CD4-positive, alpha-beta T cell treated with Interleukin-10 for 1 hour (primary cell): ENCODE results near the gene PBX4.
A peak's percentile ranks its signal among the peaks of the same experiment; 100 is the strongest.

ENCODE experiments used
- DNase-seq: peaks from one replicate; pipeline ENCODE4 v3.0.0-alpha.2; 2020

Gene PBX4

DNA sequence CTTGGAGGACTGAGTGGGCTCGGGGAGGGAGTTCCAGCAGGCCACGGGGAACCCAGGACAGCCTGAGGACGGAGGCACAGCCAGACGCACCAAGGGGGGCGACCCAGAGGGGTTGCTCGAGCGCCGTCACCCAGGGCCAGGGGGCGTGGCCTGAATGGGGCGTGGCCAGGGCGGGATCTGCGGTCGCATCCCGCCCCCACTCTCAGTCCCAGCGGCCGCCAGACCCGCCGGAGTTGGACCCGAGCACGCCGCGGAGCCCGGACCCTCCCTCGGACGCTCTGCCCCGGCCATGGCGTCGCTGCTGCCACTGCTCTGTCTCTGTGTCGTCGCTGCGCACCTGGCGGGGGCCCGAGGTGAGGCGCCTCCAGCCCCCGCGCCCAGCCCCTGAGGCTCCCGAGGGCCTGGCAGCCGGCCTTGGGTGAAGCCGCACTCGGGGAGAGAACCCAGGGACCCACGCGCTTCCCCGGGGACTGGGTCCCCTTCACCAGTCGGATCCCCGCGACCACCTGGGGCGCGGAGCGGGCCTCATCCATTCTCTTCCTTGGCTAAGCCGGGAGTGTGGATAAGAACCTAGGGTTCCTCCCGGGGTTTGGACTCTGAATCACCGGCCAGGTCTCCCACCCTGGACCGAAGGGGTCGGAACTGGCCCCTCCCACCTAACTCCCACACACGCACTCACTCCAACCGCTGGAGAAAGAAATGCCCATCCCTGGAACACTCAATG lies 80.3 kb downstream of the PBX4 start, which contains the start of gene CILP2:
Gene CILP2 (plus strand): TSS at position 205 of the 724 bp plus-strand sequence. CDS start 85 bp downstream, at position 290.
- DNase-seq: peak; percentile 46

DNA sequence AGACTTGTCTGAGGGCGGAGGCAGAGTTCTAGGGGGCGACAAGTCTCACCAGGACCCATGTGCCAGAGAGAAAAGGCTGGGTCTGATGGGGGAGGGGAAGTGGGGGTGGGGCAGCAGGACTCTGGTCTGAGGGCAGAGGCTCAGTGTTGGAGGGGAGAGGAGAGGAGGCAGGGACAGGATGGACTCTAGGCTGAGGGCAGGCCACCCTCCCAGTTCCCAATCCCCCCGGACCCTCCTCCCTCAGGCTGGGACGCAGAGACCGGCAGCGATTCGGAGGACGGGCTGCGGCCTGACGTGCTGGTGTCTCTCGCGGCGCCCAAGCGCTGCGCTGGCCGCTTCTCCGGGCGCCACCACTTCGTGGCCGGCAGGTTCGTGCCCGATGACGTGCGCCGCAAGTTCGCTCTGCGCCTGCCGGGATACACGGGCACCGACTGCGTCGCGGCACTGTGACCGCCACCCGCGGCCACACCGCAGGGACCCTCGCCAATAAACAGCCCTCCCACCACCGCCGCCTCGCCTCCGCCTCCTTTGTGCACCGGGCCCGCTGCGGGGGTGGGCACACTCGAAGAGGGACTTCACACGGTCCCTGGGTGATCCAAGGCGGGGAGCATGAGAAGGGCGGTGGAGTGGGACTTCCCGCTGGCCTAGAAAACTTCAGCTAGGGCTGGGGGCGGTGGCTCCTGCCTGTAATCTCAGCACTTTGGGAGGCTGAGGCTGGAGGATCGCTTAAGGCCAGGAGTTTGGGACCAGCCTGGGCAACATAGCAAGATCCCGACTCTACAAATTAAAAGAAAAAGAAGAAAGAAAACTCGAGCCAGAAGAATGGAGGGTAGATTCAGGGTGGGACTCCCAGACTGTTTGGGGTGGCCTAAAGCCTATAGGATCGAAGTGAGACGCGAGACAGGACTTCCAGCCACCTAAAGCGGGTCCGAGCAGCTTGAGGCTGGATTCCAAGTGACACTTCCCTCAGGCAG lies 81.1 kb downstream of the PBX4 start:
- DNase-seq: peak; percentile 44

DNA sequence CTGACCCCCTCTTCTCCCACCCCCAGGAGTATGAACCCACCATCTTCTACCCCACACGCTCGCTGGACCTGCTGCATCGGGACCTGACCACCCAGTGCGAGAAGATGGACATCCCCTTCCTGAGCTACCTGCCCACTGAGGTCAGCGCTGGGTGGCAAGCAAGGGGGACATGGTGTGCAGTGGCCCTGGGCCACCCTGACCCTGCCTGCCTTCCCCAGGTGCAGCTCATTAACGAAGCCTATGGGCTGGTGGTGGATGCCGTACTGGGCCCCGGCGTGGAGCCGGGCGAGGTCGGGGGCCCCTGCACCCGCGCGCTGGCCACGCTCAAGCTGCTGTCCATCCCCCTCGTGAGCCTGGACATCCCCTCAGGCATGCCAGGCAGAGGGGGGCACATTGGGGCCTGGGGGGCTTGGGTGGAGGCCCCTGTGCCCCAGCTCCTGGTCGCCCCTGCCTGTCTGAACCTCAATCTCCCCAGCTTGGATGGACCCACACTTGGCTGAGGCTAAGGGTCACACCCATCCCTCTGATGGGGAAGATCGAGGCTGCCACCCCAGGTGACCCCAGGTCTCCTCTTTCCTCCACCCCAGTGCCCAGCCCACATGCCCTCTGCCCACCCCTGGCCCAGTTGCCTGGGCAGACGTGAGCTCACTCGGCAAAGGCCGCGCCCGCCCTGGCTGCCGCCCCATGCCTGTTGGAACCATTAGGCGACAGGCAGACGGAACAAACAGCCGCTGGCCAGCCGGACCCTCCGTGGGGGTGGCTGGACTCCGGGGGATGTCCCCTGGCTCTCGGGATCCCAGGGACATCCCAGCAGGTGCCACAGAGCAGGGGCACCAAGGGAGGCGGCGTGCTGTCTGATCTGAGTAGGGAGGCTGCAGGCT lies 82.9 kb downstream of the PBX4 start:
- DNase-seq: no peak

DNA sequence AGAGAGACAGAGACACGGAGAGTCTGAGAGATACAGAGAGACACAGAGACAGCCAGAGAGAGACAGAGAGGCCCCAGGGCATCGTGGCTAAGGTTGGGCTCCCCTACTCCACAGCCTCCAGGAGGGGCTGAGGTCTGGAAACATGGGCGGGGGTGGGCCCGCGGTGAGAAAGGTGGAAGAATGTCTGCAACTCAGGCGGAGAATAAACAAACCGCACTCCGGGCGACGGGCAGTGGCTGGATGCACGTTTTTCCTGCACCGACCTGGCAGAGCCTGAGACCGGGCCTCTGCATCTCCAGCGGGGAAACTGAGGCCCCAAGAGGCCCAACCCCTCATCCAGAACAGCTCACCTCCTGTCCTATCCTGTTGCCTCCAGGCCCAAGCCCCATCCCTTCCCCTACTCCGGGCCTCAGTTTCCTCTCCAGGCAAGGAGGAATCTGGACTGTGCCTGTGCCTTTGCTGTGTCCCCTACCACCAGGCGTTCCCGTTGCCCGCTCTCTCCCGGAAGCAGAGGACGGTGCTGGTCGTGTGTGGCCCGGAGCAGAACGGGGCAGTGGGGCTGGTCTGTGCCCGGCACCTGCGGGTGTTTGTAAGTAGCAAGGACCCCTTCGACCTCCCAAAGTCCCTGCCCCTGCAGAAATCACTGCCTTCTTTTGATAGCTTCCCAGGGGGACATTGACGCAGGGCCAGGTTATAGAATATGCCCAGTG lies 83.8 kb downstream of the PBX4 start:
- no peak for DNase-seq

DNA sequence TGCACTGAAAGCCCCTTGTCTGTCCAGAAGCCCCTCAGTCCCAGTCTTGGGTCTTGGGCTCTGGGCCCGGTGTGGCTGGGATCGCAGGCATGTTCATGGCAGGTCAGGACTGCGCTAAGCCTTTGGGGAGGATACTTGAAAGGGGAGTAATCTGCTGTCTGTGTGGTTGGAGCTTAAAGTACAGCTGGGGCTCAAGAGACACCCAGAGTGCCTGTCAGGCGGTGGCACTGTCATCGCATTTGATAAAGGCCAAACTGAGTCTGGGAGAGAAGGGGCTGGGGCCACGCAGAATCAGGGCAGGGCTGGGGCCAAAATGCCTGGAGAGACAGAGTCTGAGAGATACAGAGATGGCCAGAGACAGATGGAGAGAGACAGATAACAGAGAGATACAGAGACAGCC lies 84.6 kb downstream of the PBX4 start:
- DNase-seq: no peak

DNA sequence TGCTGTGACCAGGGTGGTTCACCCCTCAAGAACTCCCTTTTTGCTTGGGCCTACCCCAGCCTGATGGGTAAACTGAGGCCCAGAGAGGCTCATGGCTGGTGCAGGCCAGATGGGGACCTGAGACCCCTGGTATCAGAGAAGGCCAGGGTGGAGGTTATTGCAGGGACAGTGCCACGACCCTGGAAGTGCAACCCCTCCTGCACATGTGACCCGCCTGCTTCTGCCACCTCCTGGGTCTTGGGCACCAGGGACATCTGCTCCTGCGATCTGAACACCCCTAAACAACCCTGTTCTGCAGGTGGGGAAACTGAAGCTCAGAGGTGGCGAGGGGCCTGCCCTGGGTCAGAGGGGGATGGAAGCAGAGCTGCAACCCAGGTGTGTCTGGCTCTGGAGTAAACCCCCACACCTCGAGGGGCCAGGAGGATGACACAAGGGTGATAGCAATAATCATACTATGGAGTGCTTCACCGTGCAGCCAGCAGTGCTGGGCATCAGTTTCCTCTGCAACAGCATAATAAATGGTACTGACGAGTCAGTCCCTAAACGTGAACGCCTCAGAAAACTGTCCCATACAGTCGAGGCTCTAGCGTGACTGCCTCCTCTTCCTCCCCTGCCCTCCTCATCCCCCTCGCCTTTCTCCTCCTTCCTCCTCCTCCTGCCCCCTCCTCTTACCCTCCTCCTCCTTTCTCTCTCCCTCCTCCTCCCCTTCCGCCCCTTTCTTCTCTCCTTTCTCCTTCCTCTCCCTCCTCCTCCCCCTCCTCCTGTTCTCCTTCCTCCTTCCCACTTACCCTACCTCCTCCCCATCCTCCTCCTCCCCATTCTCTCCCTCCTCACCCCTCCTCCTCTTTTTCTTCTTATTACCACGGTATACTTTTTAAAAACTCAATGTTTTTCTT lies 85.4 kb downstream of the PBX4 start:
- no peak for DNase-seq

DNA sequence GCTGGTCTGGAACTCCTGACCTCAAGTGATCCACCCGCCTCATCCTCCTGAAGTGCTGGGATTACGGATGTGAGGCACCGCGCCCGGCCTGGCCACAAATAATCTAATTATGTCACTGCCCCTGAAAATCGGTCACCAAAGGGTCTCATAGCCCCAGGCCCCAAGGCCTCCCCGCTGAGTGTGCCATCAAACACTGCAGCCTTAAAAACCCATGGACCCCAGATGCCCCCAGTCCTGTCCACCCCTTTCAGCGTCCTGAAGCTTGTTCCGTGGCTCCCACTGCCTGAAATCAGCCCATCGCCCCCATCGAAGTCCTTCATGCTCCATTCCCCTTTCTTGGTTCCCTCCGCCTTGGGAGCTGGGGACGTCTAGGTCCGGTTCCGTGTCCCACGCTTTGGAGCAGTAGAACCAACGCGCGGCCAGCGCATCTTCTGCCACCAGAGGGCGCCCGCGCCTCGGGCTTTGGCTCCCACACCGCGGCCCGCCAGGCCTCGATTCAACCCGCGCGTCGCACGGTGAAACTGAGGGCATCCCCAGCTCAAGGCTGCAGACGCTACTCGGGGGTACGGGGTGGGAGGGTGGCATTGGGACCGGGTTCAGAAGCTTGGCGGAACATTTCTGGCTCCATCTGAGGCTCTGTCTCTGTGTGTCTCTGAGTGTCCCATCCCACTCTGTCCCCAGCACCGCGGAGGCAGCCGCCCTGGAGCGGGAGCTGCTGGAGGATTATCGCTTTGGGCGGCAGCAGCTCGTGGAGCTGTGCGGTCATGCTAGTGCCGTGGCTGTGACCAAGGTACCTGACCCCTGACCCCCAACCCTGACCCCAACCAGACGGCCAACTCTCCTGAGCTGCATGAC lies 86.3 kb downstream of the PBX4 start:
- peak; percentile 87 for DNase-seq

DNA sequence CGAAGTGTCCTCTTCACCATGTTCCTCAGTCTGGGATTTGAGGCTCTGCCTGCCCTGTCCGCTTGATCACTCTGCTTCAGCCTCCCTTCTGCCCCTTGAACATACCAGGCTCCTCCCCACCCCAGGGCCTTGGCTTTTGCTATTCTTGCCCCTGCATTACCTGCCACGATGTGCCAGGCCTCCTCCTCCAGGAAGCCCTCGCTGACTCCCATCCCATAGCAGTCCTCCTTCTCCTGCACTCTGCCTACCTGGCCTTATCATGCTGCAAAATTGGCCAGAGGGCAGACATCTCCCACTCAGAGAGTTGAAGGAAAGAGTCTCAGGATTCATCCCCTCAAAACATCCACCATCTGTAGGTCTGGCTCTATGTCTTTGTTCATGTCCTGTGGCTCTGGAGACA lies 87.6 kb downstream of the PBX4 start:
- no peak for DNase-seq

DNA sequence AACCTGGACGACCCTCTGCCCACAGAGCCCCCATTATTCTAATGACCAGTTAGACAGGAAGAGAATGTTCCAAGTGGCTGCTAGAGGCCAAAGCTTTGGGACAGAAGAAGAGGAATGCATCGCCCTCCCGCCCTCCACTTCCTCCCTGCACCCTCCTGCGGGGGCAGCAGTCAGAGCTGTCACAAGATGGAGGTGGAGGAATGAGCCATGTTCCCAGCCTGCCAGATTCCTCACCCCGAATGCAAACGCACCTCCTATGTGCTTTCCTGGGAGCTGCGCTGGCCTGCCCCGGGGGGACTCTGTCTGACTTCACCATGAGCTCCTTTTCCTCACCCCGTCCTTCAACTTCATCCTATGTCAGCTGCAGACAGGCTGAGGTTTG lies 88.1 kb downstream of the PBX4 start:
- no peak for DNase-seq

DNA sequence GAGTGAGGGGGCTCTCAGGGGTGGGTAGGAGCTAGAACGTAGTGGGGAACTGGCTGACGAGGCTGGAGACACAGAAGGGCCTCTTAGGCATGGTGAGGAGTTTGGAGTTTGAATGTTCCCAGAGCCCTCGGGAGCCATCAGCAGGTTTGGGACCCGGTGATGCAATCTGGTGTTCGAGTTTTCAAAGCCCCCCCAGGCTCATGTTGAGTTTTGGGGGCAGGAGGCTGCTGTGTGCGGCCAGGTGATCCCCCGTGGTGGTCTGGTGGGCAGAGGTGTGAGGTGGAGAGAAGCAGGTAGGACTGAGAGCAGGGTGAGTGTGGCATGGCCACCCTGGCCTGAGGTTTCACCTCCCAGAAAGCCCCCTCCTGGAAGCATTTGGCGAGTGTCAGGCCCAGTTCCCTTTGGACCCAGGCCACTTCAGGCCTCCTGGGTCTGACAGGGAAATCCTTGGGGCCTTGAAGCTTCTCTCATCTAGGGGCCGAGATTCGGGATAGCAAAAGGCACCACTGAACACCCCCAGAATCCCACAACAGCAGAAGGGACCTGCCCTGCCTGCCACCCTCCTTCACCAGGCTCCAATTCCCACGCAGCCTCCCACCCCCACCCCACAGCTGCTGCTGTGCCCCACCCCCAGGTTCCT lies 88.6 kb downstream of the PBX4 start:
- DNase-seq: no peak

DNA sequence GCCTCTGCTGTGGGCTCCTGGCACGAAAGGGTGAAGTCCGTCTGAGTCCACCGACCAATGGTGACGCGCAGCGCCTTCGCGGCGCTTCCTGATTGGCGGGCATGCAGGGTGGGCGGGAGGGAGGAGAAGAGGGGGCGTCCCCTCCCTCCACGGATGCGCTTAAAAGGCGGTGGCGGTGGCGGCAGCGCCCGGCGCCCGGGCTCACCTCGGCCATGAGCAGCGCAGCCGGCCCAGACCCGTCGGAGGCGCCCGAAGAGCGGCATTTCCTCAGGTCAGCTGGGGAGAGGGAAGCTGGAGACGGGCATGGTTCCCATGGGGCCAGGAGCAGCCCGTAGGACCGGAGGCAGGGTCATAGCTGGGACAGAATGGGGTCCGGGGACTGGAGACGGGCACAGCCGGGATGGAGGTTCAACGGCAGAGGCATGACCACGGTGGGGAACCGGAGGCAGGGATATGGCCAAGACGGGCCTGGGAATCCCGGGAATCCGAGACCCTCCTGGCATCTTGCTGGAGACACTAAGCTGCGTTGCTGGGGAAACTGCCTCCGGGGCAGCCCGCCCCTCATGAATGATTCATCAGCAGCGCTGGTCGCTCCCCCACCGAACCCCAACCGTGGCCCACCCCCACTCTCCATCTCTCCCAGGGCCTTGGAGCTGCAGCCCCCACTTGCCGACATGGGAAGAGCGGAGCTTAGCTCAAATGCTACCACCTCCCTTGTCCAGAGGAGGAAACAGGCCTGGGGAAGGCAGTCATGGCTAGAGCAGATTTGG lies 89.6 kb downstream of the PBX4 start, which contains the start of gene YJEFN3:
Gene YJEFN3 (plus strand): TSS at position 191 of the 770 bp plus-strand sequence. CDS start 22 bp downstream, at position 213.
- DNase-seq: no peak

DNA sequence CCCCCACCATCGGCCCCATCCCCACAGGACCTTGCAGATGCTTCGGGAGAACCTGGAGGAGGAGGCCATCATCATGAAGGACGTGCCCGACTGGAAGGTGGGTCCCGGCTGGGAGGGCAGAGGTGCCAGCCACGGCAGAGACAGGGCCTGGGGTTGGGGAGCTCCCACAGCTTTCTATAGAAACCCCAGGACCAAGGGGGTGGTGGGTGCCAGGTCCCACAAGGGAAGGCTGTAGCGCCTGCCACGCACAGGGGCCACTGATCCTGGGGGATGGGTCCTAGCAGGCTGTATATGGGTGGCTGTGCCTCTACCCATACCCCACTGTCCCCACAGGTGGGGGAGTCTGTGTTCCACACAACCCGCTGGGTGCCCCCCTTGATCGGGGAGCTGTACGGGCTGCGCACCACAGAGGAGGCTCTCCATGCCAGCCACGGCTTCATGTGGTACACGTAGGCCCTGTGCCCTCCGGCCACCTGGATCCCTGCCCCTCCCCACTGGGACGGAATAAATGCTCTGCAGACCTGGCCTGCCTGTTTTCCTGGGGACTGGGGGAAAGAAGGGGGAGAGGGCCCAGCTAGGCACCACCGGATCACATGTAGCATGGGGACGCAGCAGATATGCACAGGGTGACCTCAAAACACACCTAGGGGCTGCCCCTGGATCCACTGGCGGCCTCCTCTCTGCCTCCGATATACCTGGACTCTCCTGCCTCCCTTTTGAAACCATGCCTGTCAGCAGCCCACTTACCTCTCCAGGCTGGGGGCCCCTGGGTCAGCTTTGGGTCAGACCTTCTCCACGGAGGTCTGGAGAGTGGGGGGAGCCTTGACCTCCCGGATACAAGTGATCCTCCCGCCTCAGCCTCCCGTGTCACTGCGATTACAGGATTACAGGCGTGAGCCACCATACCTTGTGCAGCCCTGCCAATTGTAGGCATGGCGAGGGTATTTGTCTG lies 90.5 kb downstream of the PBX4 start:
- no peak for DNase-seq

DNA sequence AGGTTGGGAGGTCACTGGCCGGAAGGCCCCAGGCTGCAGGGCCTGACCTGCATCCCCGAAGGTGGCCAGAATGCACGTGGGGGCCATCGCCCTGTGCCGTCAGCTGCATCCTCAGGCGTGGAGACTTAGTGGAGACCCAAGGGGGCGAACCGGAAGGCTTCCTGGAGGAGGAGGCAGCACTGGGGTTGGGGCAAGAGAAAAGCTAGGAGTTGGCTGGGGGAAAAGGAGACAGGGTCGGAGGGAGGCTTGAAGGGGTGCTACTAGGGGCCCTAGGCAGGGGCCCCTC lies 91.2 kb downstream of the PBX4 start:
- DNase-seq: no peak

DNA sequence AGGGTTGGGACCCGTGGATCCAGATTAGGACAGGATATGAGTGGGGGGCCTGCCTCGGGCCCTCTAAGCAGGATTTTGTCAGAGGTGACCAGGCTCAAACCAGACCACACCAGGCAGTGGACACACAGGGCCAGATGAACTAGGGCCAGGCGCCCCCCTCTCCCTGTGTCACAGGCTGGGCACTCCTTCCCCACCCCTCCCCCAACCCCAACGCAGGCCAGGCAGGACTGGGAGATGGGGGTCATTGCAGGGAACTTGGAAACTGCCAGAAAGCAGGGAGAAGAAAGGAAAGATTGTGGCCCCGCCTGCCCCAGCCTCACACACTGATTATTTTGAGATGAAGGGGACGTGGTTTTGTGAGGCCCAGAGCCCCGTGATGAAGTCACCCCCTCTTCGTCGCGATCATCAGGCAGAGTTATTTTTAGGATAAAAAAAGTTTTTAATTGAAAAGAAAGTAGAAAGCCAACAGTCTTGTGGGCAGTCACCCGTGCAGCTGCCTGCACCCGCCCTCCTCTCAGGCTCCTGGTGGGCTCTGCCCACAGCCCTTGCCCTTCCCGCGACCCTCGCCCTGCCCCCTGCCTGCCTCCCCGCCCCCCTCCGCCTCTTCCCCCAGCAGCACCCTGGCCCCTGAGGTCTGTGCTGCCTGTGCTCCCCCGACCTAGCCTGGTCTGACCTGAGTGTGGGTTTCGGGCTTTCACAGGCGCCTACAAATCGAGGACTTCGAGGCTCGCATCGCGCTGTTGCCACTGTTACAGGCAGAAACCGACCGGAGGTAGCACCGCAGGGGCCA lies 91.7 kb downstream of the PBX4 start:
- no peak for DNase-seq

DNA sequence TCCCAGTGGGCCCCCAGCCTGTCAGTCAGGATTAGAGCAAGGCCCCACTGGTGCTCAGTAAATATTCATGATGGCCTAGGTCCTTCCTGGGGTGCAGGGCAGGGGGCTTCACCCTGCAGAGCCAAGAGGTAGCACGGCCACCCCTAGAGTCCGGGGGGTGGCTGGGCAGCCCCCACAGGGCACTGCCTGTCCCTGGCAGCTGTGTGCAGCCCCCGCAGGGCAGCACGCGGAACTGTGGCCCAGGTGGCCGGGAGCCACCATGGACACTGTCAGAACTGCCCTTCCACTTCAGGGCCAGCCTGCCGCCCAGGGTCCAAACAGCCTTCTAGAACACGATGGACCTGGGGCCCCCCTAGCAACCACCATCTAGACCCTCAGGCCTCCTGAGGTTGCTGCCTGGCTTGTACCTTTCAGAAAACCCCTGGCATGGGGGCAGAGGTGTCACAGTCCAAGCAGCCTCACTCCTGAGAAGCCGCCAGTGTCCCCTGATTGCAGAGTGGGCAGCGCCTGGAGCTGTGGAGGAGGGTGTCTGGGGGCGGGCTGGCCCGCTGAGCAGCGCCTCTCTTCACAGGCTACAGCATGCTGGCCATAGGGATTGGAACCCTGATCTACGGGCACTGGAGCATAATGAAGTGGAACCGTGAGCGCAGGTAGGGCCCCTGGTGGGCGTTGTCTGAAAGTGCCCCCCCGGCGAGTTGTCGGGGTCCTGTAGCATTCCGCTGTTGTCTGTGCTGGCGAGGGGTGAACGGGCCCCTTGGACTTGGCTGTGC lies 92.7 kb downstream of the PBX4 start:
- no peak for DNase-seq

DNA sequence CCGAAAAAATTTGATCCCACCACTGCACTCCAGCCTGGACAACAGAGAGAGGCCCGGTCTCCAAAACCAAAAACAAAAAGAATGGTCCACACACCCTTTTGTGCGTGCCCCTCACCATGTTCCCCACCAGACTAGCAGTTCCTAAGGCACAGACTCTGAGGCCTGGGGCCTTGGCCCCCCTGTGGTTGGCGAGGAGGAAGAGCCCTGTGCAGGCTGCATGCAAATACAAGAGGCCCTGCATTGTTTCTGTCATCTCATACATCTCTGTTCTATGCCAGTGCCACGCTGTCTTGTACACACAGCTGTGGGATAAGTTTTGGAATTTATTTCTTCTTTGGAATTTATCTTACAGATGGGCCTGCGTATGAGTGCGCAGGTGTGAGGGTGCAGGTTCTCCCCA lies 94.4 kb downstream of the PBX4 start:
- DNase-seq: no peak
